ENCODE measurements around the gene POGLUT3.

Gene POGLUT3

DNA sequence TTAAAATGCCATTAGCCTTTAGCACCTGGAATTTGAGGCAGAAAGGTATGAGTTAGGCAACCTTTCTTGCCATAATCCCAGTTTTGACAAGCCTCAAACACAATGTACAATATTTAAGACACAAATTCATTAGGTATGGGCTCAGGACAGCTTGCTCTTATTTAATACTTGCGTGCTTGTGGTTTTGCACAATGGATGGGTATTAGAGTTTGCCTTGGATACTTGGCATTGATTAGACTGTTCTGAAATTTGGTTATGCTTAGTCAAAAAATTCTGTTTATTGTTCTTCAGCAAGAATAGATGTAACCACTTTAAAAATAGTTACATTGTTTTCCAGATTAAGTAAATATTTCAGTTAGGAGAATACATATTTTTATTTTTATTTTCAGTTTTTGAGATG, 25.5 kb downstream of the POGLUT3 start:
- H3K4me3 ChIP-seq = no peak overlapping the region
- H3K27ac ChIP-seq = no peak overlapping the region
- no peak for DNase-seq (ENCODE audit: low spot score)
- TF ChIP-seq, protein P1, sequence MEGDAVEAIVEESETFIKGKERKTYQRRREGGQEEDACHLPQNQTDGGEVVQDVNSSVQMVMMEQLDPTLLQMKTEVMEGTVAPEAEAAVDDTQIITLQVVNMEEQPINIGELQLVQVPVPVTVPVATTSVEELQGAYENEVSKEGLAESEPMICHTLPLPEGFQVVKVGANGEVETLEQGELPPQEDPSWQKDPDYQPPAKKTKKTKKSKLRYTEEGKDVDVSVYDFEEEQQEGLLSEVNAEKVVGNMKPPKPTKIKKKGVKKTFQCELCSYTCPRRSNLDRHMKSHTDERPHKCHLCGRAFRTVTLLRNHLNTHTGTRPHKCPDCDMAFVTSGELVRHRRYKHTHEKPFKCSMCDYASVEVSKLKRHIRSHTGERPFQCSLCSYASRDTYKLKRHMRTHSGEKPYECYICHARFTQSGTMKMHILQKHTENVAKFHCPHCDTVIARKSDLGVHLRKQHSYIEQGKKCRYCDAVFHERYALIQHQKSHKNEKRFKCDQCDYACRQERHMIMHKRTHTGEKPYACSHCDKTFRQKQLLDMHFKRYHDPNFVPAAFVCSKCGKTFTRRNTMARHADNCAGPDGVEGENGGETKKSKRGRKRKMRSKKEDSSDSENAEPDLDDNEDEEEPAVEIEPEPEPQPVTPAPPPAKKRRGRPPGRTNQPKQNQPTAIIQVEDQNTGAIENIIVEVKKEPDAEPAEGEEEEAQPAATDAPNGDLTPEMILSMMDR (IDR thresholded peaks at IDR 0.05) = no peak

DNA sequence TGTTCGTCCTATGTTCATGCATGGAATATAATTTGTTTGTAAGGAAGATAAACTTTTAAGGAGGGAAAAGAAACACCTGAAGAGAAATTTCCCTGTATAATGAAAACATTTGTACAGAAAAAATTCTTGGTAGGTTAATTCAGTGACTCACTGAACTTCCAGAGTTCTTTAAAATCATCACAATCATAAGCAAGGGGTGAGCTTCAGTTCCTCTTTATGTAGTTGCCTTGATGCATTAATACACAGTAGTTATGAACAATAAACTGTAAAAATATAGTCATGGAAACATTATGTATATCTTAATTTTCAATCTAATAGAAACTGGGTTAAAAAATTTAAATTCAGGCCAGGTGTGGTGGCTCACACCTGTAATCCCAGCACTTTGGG, 29.7 kb downstream of the POGLUT3 start:
- DNase-seq (ENCODE audit: low spot score) = no peak
- Histone ChIP-seq H3K27ac (no peak overlapping the region), H3K4me3 (no peak overlapping the region)
- TF ChIP-seq, protein P1 (IDR thresholded peaks at IDR 0.05) = no peak

DNA sequence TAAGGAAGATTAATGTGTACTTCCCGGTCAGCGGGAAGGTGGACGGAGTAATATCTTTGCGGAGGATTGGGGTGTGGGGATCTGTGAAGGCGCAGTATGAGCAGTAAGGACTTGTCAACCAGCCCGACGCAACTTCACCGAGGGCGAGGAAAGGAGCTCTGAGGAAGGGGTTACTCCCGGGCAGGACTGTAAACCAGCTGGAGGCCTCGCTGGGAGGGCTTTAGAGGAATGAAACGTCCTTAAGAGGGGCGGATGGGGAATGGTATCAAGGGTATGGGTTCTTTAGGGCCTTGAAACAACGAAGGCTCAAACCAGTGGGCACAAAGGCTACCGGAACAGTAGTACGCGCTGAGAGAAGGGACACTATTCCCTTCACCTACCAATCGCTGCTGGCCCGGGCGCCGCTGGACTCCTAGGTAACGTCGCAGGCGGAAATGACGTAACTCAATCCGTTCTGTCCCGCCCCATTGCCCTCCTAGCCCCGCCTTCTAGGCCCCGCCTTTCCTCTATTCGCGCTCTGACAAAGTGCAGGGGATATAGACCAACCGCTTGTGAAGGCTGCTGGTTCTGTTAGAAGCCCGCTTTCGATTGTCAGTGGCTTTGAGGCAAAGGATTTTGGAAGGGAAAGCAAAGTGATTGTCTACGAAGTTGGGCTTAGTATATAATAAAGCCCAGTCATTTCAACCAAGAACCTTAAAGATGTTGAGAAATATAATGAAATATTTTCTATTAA, 30.9 kb downstream of the POGLUT3 start, which contains the start of gene C11orf65:
Gene C11orf65 (minus strand): TSS at position 439 of the 733 bp plus-strand sequence. CDS start 5,970 bp downstream, outside the sequence.
- TF ChIP-seq, protein P1 (IDR thresholded peaks at IDR 0.05) = no peak
- Histone ChIP-seq H3K27ac (peak within 1 kb of the TSS; percentile 86 to 98), H3K4me3 (peak within 1 kb of the TSS; percentile 86)
- peak; percentile 98 for DNase-seq (ENCODE audit: low spot score)

DNA sequence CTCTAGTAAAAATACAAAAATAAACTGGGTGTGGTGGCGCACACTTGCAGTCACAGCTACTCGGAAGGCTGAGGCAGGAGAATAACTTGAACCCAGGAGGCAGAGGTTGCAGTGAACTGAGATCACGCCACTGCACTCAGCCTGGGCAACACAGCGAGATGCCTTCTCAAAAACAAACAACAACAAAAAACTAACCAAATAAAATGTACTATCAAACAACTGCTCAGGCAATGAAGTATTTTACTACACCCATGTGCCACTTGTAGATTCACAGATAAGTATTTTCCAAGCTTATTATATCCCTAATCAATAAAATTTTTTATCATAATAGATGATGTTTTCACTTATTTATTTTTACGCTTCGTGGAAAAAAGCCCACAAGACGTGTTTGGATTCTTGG, 31.8 kb downstream of the POGLUT3 start:
- peak overlapping the region; percentile 86 for H3K4me3 ChIP-seq
- TF ChIP-seq, protein P1 (IDR thresholded peaks at IDR 0.05) = no peak
- no peak for DNase-seq (ENCODE audit: low spot score)
- peak overlapping the region; percentile 86 to 98 for H3K27ac ChIP-seq

DNA sequence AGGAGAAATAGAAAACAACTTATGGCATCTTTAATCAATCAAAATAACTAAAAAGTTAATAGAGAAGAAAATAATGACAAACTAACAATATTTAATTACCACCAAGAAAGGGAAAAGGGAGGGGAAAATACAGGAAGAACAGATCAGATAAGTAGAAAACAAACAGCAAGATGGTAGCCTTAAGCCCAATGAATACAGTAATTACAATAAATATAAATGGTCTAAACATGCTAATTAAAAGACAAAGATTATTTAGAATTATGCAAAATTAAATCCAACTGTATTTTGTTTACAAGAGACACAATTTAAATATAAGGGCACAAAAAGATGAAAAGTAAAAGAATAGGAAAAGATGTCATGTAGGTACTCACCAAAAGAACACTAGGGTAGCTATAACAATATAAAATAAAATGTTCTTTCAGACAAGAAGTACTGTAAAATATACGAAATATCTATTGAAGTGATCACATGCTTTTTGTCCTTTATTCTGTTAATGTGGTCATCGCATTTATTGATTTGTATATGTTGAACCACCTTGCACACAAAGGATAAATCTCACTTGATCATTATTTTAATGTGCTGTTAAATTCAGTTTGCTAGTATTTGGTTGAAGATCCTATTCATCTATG, 44.9 kb downstream of the POGLUT3 start:
- H3K4me3 ChIP-seq = no peak overlapping the region
- no peak overlapping the region for H3K27ac ChIP-seq
- DNase-seq (ENCODE audit: low spot score) = no peak
- TF ChIP-seq, protein P1 (IDR thresholded peaks at IDR 0.05) = no peak
